UCSD-AML1 (cell line): ENCODE results near the gene TAF9B.
"Not testable (repeated sequence)": the region's sequence is repeated elsewhere in the genome, so short reads cannot be mapped to it uniquely, and the experiment has no call there.

Source experiments
- DNase-seq: peaks from one replicate; lab custom pipeline; 2025; ENCODE audit not compliant: unreplicated experiment; lab: John Stamatoyannopoulos, UW

TAF9B gene

GRCh38 chrX:78139160-78140123 is at the start of gene TAF9B:
TAF9B (minus strand) TSS chrX:78139650; CDS start chrX:78139611, 39 bp downstream.
- peak; percentile 82 for DNase-seq

GRCh38 chrX:78182881-78183280 is 43.4 kb upstream of the TAF9B start:
- no peak for DNase-seq

DNA sequence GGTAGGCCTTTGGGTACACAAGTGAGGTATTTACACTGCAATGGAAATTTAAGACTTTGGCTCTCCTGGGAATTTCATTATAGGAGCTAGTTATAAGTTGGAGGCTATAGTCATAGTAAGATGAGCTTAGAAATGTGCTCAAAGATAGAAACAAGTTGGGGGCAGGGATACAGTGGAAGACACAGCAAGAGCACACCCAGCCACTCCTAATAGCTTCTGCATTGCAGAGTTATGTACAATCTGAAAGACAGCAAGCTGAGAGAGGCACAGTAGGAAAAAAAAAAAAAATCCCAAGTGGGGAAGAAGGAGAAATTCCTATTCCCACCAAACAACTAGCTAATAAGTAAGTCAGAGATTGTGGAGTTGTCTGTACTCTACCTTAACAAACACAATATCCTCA is 41.9 kb upstream of the TAF9B start:
- no peak for DNase-seq

GRCh38 chrX:78168065-78168464 is 28.6 kb upstream of the TAF9B start:
- no peak for DNase-seq

DNA sequence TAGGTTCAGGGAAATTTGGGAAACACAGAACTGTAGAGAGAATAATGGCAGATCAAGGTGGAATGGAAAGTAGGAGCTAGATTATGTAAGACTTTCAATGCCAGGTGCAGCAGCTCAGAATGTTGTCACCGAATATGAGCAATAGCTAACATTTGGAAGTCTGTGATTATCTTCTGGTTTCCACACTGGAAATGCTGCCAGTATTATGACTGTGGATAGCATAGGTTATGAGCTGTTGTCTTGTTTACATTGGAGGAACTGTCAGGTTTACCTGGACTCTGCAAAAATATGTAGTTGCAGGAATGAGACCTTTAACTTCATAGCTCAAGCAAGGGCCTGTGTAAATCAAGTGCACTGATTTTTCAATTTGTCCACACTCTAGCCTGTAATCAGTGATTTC is 26.0 kb upstream of the TAF9B start:
- no peak for DNase-seq

DNA sequence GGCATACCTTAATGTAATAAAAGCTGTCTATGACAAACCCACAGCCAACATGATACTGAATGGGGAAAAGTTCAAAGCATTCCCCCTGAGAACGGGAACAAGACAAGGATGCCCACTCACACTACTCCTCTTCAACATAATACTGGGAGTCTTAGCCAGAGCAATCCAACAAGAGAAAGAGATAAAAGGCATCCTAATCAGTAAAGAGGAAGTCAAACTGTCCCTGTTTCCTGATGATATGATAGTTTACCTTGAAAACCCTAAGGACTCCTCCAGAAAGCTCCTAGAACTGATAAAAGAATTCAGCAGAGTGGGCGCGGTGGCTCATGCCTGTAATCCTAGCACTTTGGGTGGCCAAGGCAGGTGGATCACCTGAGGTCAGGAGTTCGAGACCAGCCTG is 23.7 kb upstream of the TAF9B start:
- not testable (repeated sequence) for DNase-seq

DNA sequence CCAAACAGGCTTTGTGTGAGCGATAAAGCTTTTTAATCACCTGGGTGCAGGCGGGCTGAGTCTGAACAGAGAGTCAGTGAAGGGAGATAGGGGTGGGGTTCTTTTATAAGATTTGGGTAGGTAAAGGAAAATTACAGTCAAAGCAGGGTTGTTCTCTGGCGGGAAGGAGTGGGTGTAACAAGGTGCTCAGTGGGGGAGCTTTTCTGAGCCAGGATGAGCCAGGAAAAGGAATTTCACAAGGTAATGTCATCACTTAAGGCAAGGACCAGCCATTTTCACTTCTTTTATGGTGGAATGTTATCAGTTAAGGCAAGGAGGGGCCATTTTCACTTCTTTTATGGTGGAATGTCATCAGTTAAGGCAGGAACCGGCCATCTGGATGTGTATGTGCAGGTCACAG is 21.3 kb upstream of the TAF9B start:
- not testable (repeated sequence) for DNase-seq

GRCh38 chrX:78157846-78158245 is 18.4 kb upstream of the TAF9B start:
- not testable (repeated sequence) for DNase-seq

- not testable (repeated sequence) for DNase-seq
These were observed 17.9 kb upstream of the TAF9B start for GRCh38 chrX:78157373-78157772.

DNA sequence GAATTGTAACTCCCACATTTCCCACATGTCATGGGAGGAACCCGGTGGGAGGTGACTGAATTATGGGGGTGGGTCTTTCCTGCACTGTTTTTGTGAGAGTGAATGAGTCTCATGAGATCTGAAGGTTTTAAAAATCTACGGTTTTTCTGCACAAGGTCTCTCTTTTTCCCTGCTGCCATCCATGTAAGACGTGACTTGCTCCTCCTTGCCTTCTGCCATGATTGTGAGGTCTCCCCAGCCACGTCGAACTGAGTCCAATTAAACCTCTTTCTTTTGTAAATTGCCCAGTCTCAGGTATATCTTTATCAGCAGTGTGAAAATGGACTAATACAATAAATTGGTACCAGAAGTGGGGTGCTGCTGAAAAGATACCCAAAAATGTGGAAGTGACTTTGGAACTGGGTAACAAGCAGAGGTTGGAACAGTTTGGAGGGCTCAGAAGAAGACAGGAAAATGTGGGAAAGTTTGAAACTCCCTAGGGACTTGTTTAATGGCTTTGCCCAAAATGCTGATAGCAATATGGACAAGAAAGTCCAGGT is 7.6 kb upstream of the TAF9B start:
- not testable (repeated sequence) for DNase-seq

GRCh38 chrX:78140206-78140605 is 756 bp upstream of the TAF9B start:
- DNase-seq, result no peak

DNA sequence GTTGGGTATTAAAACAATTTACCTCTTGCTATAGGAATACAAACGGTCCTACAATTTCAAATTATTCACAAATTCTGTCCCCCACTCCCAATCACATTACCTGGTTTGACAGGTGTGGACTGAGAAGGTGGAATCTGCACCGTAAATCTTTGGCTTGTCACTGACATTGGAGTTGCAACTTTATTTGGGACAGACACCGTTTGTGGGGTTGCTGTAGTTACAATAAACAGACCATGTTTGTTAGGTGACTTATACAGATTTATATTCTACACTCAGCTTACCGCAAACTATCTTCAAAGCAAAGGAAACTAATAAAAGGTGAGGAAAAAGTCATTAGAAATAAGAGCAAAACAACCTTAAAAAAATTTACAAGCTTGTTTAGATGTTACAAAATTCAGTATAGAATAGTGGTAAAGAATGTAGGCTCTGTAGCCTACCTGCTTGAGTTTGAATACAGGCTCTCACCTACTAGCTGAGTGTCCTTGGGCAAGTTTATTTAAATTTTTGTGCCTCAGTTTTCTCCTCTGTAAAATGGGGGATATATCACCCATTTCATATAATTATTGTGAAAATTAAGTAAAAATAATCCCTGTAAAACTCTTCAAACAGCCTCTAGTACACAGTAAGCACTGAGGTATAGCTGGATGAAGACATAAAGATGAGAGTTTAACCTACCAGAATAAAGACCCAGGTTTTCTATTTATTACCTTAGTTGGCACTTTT is 6.1 kb downstream of the TAF9B start:
- no peak for DNase-seq

DNA sequence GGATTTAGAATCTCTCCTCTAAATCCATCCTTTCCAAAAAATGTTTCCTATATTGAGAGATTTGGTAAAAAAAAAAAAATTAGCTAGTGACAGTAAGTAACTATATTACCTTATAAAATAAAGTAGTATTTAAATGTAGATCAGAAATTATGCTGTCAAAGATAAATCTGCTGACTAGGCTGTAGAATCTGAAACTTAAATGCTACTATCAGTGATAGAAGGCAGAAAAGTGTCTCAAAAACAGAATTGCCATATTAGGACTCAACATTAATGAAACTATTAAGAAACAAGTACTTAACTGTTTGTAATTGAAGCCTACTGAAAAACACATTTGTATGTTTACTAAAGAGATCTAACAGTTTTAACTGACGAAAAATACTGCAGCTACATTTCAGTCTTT is 8.3 kb downstream of the TAF9B start:
- no peak for DNase-seq

- DNase-seq, result no peak
These were observed 9.1 kb downstream of the TAF9B start for GRCh38 chrX:78130396-78130795.

- DNase-seq, result no peak
These were observed 9.7 kb downstream of the TAF9B start for GRCh38 chrX:78129714-78130113.

- DNase-seq, result not testable (repeated sequence)
These were observed 13.7 kb downstream of the TAF9B start for GRCh38 chrX:78125781-78126180.

GRCh38 chrX:78125148-78125547 is 14.3 kb downstream of the TAF9B start:
- DNase-seq, result no peak

DNA sequence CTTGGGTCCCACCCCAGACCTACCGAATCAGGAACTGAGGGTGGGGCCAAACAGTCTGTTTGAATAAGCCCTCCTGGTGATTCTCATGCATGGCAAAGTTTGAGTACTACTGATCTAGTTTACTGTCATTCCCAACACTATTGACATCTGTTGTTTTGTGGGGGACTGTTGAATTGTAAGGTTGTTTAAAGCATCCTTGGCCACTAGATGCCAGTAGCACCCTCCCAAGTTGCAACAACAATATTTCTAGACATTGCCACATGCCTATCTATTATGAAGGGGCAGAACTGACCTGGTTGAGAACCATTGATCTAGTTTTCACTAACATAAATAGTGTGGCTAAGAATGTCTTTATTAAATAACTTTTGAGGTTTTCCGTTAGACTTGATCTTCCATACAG is 15.1 kb downstream of the TAF9B start:
- DNase-seq, result no peak

GRCh38 chrX:78123190-78123589 is 16.3 kb downstream of the TAF9B start:
- DNase-seq, result no peak

- DNase-seq, result no peak
These were observed 19.8 kb downstream of the TAF9B start for GRCh38 chrX:78119521-78120227.

- DNase-seq, result no peak
These were observed 20.8 kb downstream of the TAF9B start for GRCh38 chrX:78118628-78119027.
